LNCaP clone FGC (cell line): ENCODE results near the gene SNRNP48.

Source experiments
- DNase-seq: peaks from one replicate; pipeline ENCODE4 v3.0.0-alpha.2; 2011; ENCODE audit warnings: low read depth
- H3K4me3 ChIP-seq: 2 replicates; pipeline ENCODE4 v1.5.1; 2011; ENCODE audit warnings: mild to moderate bottlenecking, low read depth, low read length, control low read depth
- CTCF ChIP-seq: IDR thresholded peaks from 2 replicates; pipeline ENCODE4 v1.5.1; 2012; ENCODE audit warnings: mild to moderate bottlenecking; ENCODE audit not compliant: control insufficient read depth, insufficient read depth; ENCODE audit errors: extremely low read depth

Gene SNRNP48

DNA sequence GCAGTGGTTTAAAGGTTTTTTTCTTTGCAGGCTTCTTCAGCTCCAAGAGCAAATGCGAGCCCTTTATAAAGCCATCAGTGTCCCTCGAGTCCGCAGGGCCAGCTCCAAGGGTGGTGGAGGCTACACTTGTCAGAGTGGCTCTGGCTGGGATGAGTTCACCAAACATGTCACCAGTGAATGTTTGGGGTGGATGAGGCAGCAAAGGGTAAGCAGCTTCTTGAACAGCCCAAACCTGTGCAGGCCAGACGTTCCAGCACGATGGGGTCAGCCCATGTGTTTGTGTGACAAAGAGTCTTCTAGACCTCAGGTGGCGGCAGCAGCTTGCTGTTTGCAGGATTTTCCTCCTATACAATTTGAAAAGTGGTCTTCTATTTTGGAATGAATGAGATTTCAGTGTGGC is 30.8 kb upstream of the SNRNP48 start:
- DNase-seq = no peak
- no peak for TF ChIP-seq CTCF
- no peak overlapping the region for H3K4me3 ChIP-seq

DNA sequence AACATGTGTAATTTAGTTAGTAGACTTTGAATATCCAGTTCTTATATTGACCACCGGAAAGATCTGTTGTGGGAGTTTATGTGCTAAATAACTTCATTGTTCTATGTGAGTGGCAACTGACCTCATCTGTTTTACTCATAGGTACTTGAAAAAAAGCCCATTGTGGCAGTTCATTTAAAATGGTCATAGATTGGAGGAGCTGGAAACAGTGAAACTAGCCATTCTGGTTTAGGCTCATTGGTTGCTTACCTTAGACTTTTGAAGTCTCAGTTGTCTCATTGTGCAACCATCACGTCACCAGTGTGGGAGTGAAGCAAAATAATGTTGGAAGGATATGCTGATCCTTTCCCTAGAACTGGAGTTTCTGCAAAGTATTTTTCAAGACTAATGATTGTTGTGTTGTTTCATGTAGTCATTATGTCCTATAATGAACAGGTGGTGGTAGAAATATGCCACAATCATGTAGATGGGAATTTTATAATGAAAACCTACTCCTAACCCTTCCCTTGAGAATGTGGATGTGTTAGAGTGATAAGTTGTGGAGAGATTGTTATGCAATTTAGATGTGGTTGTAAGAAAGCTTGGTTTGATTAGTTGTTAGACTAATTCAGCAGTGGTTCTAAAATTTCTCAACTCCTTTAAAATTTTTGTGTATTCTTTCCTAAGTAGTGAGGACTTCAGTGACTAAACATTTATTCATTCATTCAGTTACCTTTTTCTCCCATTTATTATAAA is 30.2 kb upstream of the SNRNP48 start:
- H3K4me3 ChIP-seq = no peak overlapping the region
- no peak for TF ChIP-seq CTCF
- DNase-seq = no peak

- no peak for TF ChIP-seq CTCF
- DNase-seq = peak; percentile 98
- H3K4me3 ChIP-seq = peak overlapping the region; percentile 14; the same call in 1 of the 2 replicates
Observed at GRCh38 chr6:7561153-7561964, 28.6 kb upstream of the SNRNP48 start.

GRCh38 chr6:7562769-7563168 is 27.2 kb upstream of the SNRNP48 start:
- no peak for DNase-seq
- TF ChIP-seq CTCF = no peak
- H3K4me3 ChIP-seq = no peak overlapping the region

GRCh38 chr6:7566107-7566506 is 23.9 kb upstream of the SNRNP48 start:
- no peak overlapping the region for H3K4me3 ChIP-seq
- TF ChIP-seq CTCF = no peak
- no peak for DNase-seq

DNA sequence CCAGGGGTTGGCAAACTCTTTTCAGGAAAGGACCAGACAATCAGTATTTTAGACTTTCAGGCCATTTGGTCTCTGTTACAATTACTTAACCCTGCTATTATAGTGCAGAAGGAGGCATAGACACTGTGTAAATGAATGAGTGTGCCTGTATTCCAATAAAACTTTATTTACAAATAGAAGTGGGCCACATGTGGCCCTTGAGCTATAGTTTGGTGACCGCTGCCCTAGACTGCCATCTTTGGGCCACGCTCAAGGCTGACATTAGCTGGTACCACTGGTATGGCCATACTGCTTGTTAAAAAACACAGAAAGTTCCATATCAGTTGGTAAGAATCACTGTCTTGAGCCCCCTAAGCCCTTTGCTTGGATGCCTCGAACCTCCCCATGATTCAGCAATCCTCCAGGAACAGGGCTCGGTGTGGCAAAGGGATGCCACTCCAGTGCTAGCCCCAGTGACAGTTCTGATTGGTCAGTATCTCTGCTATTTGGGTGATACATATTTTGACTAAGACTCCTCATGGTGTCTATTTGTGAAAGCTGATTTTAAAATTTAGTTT is 23.3 kb upstream of the SNRNP48 start:
- no peak for DNase-seq
- no peak overlapping the region for H3K4me3 ChIP-seq
- TF ChIP-seq CTCF = 0 out of 2 replicates have a peak, but pooled peaks have one; percentile 22

- DNase-seq = no peak
- no peak for TF ChIP-seq CTCF
- H3K4me3 ChIP-seq = no peak overlapping the region
Observed at GRCh38 chr6:7568021-7568420, 22.0 kb upstream of the SNRNP48 start.
